ENCODE measurements around the gene DCAF8. TPM values are rescaled to one million over a fixed set of nuclear protein-coding genes. Genes with fewer than 3 reads are reported as not detected.

DCAF8 gene
- total and polyA plus RNA-seq, 2 donors (not counting 1 experiment from before 2014, with no cell fraction given), result 194 to 266 TPM

- peak overlapping the region; percentile 97 for H3K9ac ChIP-seq (ENCODE audit: low read length)
- peak; percentile 29 for DNase-seq
- H3K27me3 Mint-ChIP-seq, result no peaks in the 10 kb centered on the region
- H3K9me3 ChIP-seq (ENCODE audit: control extremely low read depth in 1 of 3, control insufficient read depth in 2 of 3, insufficient read depth in 1 of 3, low read length in 2 of 3), result no peaks in the 10 kb centered on the region
- no peaks in the 10 kb centered on the region for H3K9me3 Mint-ChIP-seq (ENCODE audit: insufficient read depth)
- no peak for TF ChIP-seq EZH2 (IDR thresholded peaks at IDR 0.05; ENCODE audit: borderline replicate concordance, insufficient read depth, low read depth, low read length, poor library complexity, severe bottlenecking)
- no peak for TF ChIP-seq CTCF (IDR thresholded peaks at IDR 0.05)
- H3K27ac ChIP-seq (ENCODE audit: low read length in 2 of 2), result peak overlapping the region; percentile 96 to 97
- CTCF ChIA-PET, result interaction anchor here (0.9 to 4.0 kb wide), 10 partner anchors 9 to 175 kb away, joined by 3 to 33 read pairs (median 4); no protein-coding TSS in a partner anchor
- peaks cover 5 to 11% of the 10 kb centered on the region in 2 experiments for H3K36me3 ChIP-seq (replicated peaks in 1 of 2; ENCODE audit: control extremely low read depth in 1 of 2, control insufficient read depth in 1 of 2, extremely low read depth in 1 of 2, insufficient read depth in 2 of 2, low read length in 1 of 2)
- peak overlapping the region; percentile 83 for H2AFZ ChIP-seq (ENCODE audit: insufficient read depth, low read depth, low read length, poor library complexity, severe bottlenecking)
- WGBS (ENCODE audit: insufficient coverage), result 83% methylated on average over 1 of the region's 6 CpGs
- H3K4me2 ChIP-seq (replicated peaks; ENCODE audit: low read depth, low read length, poor library complexity, severe bottlenecking), result peak overlapping the region; percentile 90
- H3K4me3 Mint-ChIP-seq, result peak overlapping the region; percentile 100
- H3K27me3 ChIP-seq (replicated peaks in 1 of 4; ENCODE audit: control extremely low read depth in 1 of 4, control insufficient read depth in 3 of 4, insufficient read depth in 4 of 4, low read length in 3 of 4), result no peaks in the 10 kb centered on the region
- peak overlapping the region; percentile 69 for H3K27ac Mint-ChIP-seq
- no peak for ATAC-seq (ENCODE audit: low read depth)
- POLR2A ChIA-PET, result interaction anchor here (0.6 to 0.9 kb wide), 5 partner anchors 9 to 337 kb away, joined by 3 to 6 read pairs (median 4); partner anchors contain the start of gene PEX19
- H3K4me1 ChIP-seq (ENCODE audit: control insufficient read depth in 2 of 2, insufficient read depth in 2 of 2, low read length in 2 of 2), result peaks cover 20 to 22% of the 10 kb centered on the region in 2 donors
- peak overlapping the region in 2 of 5 experiments; percentile 96 to 100 for H3K4me3 ChIP-seq (ENCODE audit: control extremely low read depth in 1 of 5, extremely low read depth in 1 of 5, insufficient read depth in 1 of 5, low read depth in 2 of 5, low read length in 4 of 5)
- no peaks in the 10 kb centered on the region for H4K20me1 ChIP-seq (ENCODE audit: control insufficient read depth, insufficient read depth, low read length, poor library complexity, severe bottlenecking)
- intact Hi-C loops (cut with micrococcal nuclease), result no loop called here
- peaks cover 47% of the 10 kb centered on the region for H3K4me1 Mint-ChIP-seq
- H3K79me2 ChIP-seq (ENCODE audit: control insufficient read depth, insufficient read depth, low read length), result peaks cover 63% of the 10 kb centered on the region
These were observed 1.7 kb downstream of the DCAF8 start for GRCh38 chr1:160260406-160261382.
